Glutamatergic neuron (in vitro differentiated cells): ENCODE data around the gene MTARC2. TPM values are rescaled to one million over a fixed set of nuclear protein-coding genes. Genes with fewer than 3 reads are reported as not detected.

ENCODE experiments used
- DNase-seq: peaks from one replicate; pipeline ENCODE4 v3.0.0; 2022
- H3K27ac Mint-ChIP-seq: one replicate; pipeline ENCODE4 v1.8.0; 2020; ENCODE audit warnings: mild to moderate bottlenecking, mixed read lengths, inconsistent platforms; ENCODE audit not compliant: unreplicated experiment
- H3K27me3 Mint-ChIP-seq: one replicate; pipeline ENCODE4 v1.8.0; 2020; ENCODE audit warnings: mild to moderate bottlenecking, moderate library complexity, mixed read lengths, inconsistent platforms; ENCODE audit not compliant: unreplicated experiment
- H3K36me3 Mint-ChIP-seq: one replicate; pipeline ENCODE4 v1.8.0; 2020; ENCODE audit warnings: mild to moderate bottlenecking, mixed read lengths, inconsistent platforms; ENCODE audit not compliant: unreplicated experiment
- H3K4me1 Mint-ChIP-seq: one replicate; pipeline ENCODE4 v1.8.0; 2020; ENCODE audit warnings: mild to moderate bottlenecking, low read depth, mixed read lengths, inconsistent platforms; ENCODE audit not compliant: unreplicated experiment
- H3K4me3 Mint-ChIP-seq: one replicate; pipeline ENCODE4 v1.8.0; 2020; ENCODE audit warnings: mild to moderate bottlenecking, mixed read lengths, inconsistent platforms; ENCODE audit not compliant: unreplicated experiment
- H3K9me3 Mint-ChIP-seq: one replicate; pipeline ENCODE4 v1.8.0; 2020; ENCODE audit warnings: mild to moderate bottlenecking, moderate library complexity, mixed read lengths, inconsistent platforms; ENCODE audit not compliant: unreplicated experiment
- total RNA-seq: library from RNA; stranded (reverse); fragmentation: NEBNext Ultra II Directional; extraction: Animal tissue kit (Norgen Biotek cat#: 25700); gene quantifications from one replicate; pipeline ENCODE4 v1.2.1, GENCODE V29; 2021; ENCODE audit not compliant: unreplicated experiment
- TF ChIP-seq, protein P1 (sequence below): fragments of 200-600 bp; sonication (generic); IDR thresholded peaks from one replicate; pipeline ENCODE4 v1.5.0; 2021; ENCODE audit not compliant: partially characterized antibody, unreplicated experiment

Gene MTARC2
- total RNA-seq, 1 donor from 2014 or later = 3.0 TPM

DNA sequence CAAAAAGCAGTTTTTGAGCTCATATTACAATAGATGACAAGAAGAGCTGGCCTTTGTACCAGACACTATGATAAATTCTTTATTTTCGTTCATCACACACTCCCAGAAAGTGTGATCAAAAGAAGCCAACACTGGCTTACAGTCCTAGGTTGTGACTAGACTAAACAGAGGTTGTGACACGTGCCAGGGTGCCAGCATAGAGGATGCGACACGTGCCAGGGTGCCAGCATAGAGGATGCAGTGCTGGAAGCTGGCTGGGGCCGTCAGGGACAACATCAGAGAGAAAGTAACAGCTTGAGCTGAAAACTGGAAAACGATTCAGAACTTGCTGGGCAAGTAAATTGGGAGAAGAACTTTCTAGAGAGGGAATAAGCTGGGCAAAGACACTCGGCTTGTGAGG is 40.8 kb downstream of the MTARC2 start:
- Mint-ChIP-seq H3K4me3 (no peak overlapping the region), H3K4me1 (peaks cover 13% of the 10 kb centered on the region), H3K9me3 (peaks cover 5% of the 10 kb centered on the region)

DNA sequence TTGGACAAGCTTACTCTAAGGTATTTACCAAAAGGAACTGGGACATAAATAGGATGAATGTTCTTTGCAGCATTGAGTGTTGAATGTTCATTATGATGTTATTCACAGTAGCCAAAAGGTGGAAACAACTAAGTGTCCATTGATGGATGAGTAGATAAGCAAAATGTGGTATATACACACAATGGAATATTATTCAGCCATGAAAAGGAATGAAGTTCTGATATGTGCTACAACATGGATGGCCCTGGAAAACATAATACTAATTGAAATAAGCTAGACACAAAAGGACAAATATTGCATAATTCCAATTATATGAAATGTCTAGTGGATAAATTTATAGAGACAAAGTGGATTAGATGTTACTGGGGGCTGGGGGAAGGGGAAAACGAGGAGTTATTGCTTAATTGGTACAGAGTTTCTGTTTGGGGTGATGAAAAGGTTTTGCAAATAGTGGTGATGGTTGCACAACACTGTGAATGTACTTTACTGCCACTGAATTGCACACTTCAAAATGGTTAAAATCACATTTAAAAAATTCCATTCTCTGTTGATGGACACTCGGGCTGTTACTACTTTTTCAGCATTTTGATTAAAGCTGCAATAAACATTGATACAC is 41.5 kb downstream of the MTARC2 start:
- Mint-ChIP-seq H3K36me3 (no peaks in the 10 kb centered on the region), H3K27me3 (peaks cover 1% of the 10 kb centered on the region), H3K4me1 (peaks cover 13% of the 10 kb centered on the region), H3K9me3 (peaks cover 5% of the 10 kb centered on the region), H3K4me3 (no peak overlapping the region), H3K27ac (no peak overlapping the region)
- no peak for DNase-seq
- TF ChIP-seq, protein P1, sequence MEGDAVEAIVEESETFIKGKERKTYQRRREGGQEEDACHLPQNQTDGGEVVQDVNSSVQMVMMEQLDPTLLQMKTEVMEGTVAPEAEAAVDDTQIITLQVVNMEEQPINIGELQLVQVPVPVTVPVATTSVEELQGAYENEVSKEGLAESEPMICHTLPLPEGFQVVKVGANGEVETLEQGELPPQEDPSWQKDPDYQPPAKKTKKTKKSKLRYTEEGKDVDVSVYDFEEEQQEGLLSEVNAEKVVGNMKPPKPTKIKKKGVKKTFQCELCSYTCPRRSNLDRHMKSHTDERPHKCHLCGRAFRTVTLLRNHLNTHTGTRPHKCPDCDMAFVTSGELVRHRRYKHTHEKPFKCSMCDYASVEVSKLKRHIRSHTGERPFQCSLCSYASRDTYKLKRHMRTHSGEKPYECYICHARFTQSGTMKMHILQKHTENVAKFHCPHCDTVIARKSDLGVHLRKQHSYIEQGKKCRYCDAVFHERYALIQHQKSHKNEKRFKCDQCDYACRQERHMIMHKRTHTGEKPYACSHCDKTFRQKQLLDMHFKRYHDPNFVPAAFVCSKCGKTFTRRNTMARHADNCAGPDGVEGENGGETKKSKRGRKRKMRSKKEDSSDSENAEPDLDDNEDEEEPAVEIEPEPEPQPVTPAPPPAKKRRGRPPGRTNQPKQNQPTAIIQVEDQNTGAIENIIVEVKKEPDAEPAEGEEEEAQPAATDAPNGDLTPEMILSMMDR = no peak

More for the DNA sequence above, 40.8 kb downstream of the MTARC2 start:
- H3K27me3 Mint-ChIP-seq = peaks cover 1% of the 10 kb centered on the region
- H3K36me3 Mint-ChIP-seq = no peaks in the 10 kb centered on the region
- no peak for DNase-seq
- TF ChIP-seq, protein P1 = no peak
- no peak overlapping the region for H3K27ac Mint-ChIP-seq

DNA sequence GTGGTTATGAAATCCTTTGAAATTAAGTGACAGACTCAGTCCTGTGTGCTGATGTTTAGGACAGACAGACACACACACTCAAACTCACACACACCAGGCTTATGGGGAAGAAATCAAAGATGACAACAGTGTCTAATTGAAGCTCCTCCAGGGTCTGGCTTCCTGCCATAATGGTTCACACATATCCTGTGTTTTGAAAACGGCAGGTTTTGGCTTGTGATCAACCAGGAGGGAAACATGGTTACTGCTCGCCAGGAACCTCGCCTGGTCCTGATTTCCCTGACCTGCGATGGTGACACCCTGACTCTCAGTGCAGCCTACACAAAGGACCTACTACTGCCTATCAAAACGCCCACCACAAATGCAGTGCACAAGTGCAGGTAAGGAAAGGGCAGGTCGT is 43.2 kb downstream of the MTARC2 start:
- no peak overlapping the region for H3K27ac Mint-ChIP-seq
- H3K9me3 Mint-ChIP-seq = no peaks in the 10 kb centered on the region
- TF ChIP-seq, protein P1 = no peak
- no peaks in the 10 kb centered on the region for H3K4me1 Mint-ChIP-seq
- H3K27me3 Mint-ChIP-seq = no peaks in the 10 kb centered on the region
- DNase-seq = no peak
- no peaks in the 10 kb centered on the region for H3K36me3 Mint-ChIP-seq
- H3K4me3 Mint-ChIP-seq = no peak overlapping the region

DNA sequence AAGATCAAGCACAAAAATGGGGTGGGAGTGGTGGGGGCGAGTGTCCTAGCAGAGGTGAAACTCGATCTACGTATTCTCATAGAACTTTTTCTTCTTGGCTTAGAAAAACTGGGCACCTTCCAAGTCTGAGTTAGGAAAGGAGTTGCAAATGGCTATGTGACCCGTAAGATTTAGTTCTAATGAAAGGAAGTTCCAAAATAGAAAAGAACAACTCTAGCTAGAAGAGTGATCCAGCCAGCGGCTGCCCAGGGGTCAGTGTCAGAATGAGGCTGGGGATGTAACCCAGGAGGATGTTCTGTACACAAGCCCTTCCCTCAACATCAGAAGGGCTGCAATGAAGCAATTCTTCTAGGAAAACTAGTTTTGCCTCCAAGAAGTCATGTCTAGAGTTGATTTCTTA is 43.8 kb downstream of the MTARC2 start:
- H3K4me1 Mint-ChIP-seq = no peaks in the 10 kb centered on the region
- H3K4me3 Mint-ChIP-seq = no peak overlapping the region
- TF ChIP-seq, protein P1 = no peak
- no peaks in the 10 kb centered on the region for H3K27me3 Mint-ChIP-seq
- no peaks in the 10 kb centered on the region for H3K9me3 Mint-ChIP-seq
- no peak overlapping the region for H3K27ac Mint-ChIP-seq
- no peaks in the 10 kb centered on the region for H3K36me3 Mint-ChIP-seq
- DNase-seq = no peak

DNA sequence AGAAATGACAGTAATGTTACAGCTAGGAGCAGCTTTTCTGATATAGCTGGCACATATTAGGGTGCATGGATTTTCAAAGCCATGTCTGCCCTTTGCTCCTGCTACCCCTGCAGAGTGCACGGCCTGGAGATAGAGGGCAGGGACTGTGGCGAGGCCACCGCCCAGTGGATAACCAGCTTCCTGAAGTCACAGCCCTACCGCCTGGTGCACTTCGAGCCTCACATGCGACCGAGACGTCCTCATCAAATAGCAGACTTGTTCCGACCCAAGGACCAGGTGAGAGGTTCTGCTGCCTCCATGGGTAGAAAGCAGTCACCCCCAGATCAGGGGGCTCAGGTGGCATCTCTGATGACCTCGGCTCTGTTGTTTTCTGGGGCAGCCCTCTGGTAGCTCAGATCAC is 48.4 kb downstream of the MTARC2 start:
- H3K36me3 Mint-ChIP-seq = no peaks in the 10 kb centered on the region
- H3K27me3 Mint-ChIP-seq = peaks cover 5% of the 10 kb centered on the region
- no peaks in the 10 kb centered on the region for H3K4me1 Mint-ChIP-seq
- no peak for DNase-seq
- no peak overlapping the region for H3K27ac Mint-ChIP-seq
- H3K4me3 Mint-ChIP-seq = no peak overlapping the region
- H3K9me3 Mint-ChIP-seq = no peaks in the 10 kb centered on the region
- TF ChIP-seq, protein P1 = no peak
